Measurements from ENCODE around the gene CRK. TPM values are rescaled to one million over a fixed set of nuclear protein-coding genes. Genes with fewer than 3 reads are reported as not detected.

Gene CRK
- total RNA-seq, 4 donors from 2014 or later, result 72.7 to 98.4 (median 77.2) TPM

DNA sequence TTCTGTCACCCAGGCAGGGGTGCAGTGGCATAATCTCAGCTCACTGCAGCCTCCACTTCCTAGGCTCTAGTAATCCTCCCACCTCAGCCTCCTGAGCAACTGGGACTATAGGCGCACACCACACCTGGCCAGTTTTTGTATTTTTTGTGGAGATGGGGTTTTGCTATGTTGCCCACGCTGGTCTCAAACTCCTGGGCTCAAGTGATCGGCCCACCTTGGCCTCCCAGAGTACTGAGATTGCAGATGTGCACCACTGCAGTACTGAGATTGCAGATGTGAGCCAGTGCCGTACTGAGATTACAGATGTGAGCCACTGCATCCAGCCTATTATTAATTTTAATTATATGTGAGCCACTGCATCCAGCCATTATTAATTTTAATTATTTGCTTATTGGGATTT is 13.8 kb downstream of the CRK start:
- no peaks in the 10 kb centered on the region for H3K27me3 ChIP-seq
- no peaks in the 10 kb centered on the region for H3K36me3 ChIP-seq
- 94 to 95% methylated on average over 3 to 4 of the region's 4 CpGs for whole genome bisulfite sequencing, 2 donors (ENCODE audit: low coverage in 1 of 2)
- H3K4me1 ChIP-seq, result peaks cover 0 to 49% (median 4%) of the 10 kb centered on the region in 3 donors
- no peak for TF ChIP-seq POLR2AphosphoS5 (IDR thresholded peaks at IDR 0.05)
- no peak for TF ChIP-seq EP300 (IDR thresholded peaks at IDR 0.05)
- TF ChIP-seq POLR2A (IDR thresholded peaks at IDR 0.05), result no peak
- TF ChIP-seq CTCF (IDR thresholded peaks at IDR 0.05), result no peak
- H3K27ac ChIP-seq, result no peak overlapping the region
- H3K4me3 ChIP-seq, result no peak overlapping the region
- ATAC-seq, result no peak
- no peaks in the 10 kb centered on the region for H3K9me3 ChIP-seq

DNA sequence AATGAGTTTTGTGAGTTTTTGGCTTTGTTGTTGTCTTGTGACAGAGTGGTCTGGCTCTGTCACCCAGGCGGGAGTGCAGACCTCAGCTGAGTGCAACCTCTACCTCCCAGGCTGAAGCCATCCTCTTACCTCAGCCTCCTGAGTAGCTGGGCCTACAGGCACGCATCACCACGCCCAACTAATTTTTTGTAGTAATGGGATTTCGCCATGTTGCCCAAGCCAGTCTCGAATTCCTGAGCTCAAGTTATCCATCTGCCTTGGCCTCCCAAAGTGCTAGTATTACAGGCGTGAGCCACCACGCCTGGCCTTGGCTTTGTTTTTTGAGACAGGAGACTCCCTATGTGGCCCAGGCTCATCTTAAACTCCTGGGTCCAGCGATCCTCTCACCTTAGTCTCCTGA is 15.1 kb downstream of the CRK start:
- no peak overlapping the region for H3K4me3 ChIP-seq
- H3K36me3 ChIP-seq, result peaks cover 0 to 12% of the 10 kb centered on the region in 2 donors
- no peaks in the 10 kb centered on the region for H3K9me3 ChIP-seq
- peaks cover 0 to 44% (median 4%) of the 10 kb centered on the region in 3 donors for H3K4me1 ChIP-seq
- H3K27ac ChIP-seq, result no peak overlapping the region
- no peak for ATAC-seq
- no peaks in the 10 kb centered on the region for H3K27me3 ChIP-seq
- 97 to 100% methylated on average over 4 to 6 of the region's 8 CpGs for WGBS, 2 donors (ENCODE audit: low coverage in 1 of 2)
- TF ChIP-seq POLR2AphosphoS5 (IDR thresholded peaks at IDR 0.05) (no peak), CTCF (IDR thresholded peaks at IDR 0.05) (no peak), POLR2A (IDR thresholded peaks at IDR 0.05) (no peak)

- TF ChIP-seq POLR2AphosphoS5 (IDR thresholded peaks at IDR 0.05), result no peak
- TF ChIP-seq CTCF (IDR thresholded peaks at IDR 0.05), result no peak
- no peak for TF ChIP-seq EP300 (IDR thresholded peaks at IDR 0.05)
- no peak for TF ChIP-seq POLR2A (IDR thresholded peaks at IDR 0.05)
- H3K4me3 ChIP-seq, result no peak overlapping the region
- H3K27me3 ChIP-seq, result no peaks in the 10 kb centered on the region
- H3K4me1 ChIP-seq, result peaks cover 0 to 50% (median 4%) of the 10 kb centered on the region in 3 donors
- 39 to 57% methylated on average over 8 to 11 of the region's 11 CpGs for WGBS, 2 donors (ENCODE audit: low coverage in 1 of 2)
- peak overlapping the region in 2 of 4 donors; percentile 2 to 60 for H3K27ac ChIP-seq
- no peaks in the 10 kb centered on the region for H3K9me3 ChIP-seq
- ATAC-seq, result peak; percentile 39
- H3K36me3 ChIP-seq, result peaks cover 0 to 35% of the 10 kb centered on the region in 2 donors
These were observed 17.4 kb downstream of the CRK start for GRCh38 chr17:1438593-1439083.

DNA sequence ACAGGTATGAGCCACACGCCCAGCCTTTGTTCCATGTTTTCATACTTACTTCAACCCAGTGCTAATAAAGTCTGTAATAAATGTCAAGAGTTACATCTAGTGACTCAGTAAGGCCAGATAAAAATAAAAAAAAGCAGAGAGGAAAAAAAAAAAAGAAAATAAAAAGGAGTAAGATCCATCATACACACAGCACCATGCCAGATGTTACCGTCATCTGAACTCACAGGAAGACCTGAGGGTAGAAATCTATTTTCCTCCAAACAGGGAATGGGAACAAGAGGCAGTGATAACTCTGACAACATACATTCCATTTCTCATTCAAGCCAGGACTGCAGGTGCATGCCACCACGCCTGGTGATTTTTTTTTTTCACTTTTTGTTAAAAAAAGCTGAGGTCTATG is 20.7 kb downstream of the CRK start:
- WGBS, 2 donors (ENCODE audit: low coverage in 1 of 2), result 64 to 94% methylated on average over 2 to 3 of the region's 3 CpGs
- H3K27ac ChIP-seq, result no peak overlapping the region
- H3K4me3 ChIP-seq, result no peak overlapping the region
- H3K36me3 ChIP-seq, result peaks cover 0 to 56% of the 10 kb centered on the region in 2 donors
- no peaks in the 10 kb centered on the region for H3K9me3 ChIP-seq
- ATAC-seq, result no peak
- H3K4me1 ChIP-seq, result peaks cover 0 to 67% (median 4%) of the 10 kb centered on the region in 3 donors
- TF ChIP-seq POLR2A (IDR thresholded peaks at IDR 0.05), result no peak
- no peak for TF ChIP-seq EP300 (IDR thresholded peaks at IDR 0.05)
- TF ChIP-seq POLR2AphosphoS5 (IDR thresholded peaks at IDR 0.05), result no peak
- TF ChIP-seq CTCF (IDR thresholded peaks at IDR 0.05), result no peak
- H3K27me3 ChIP-seq, result no peaks in the 10 kb centered on the region

- Histone ChIP-seq H3K4me1 (peaks cover 0 to 61% (median 4%) of the 10 kb centered on the region in 3 donors), H3K36me3 (peaks cover 0 to 66% of the 10 kb centered on the region in 2 donors), H3K27ac (no peak overlapping the region), H3K27me3 (no peaks in the 10 kb centered on the region), H3K4me3 (no peak overlapping the region), H3K9me3 (no peaks in the 10 kb centered on the region)
- TF ChIP-seq EP300 (IDR thresholded peaks at IDR 0.05), result no peak
- no peak for TF ChIP-seq CTCF (IDR thresholded peaks at IDR 0.05)
- TF ChIP-seq POLR2AphosphoS5 (IDR thresholded peaks at IDR 0.05), result no peak
- TF ChIP-seq POLR2A (IDR thresholded peaks at IDR 0.05), result no peak
- ATAC-seq, result no peak
- WGBS, 2 donors (ENCODE audit: low coverage in 1 of 2), result 40% methylated on average over 1 of the region's 3 CpGs; no CpG with 5 or more reads in 1 of the 2 donors
These were observed 21.9 kb downstream of the CRK start for GRCh38 chr17:1434150-1434549.

Data from gastroesophageal sphincter (tissue), 4 donors.